GM21528 (cell line): ENCODE measurements around the gene HTR5A.

Experiments used
- ATAC-seq: cut with Tn5 transposase; IDR thresholded peaks from one replicate; pipeline ENCODE4 v1.9.1; 2021; ENCODE audit warnings: mild to moderate bottlenecking, moderate library complexity; ENCODE audit not compliant: unreplicated experiment, low FRiP score

The HTR5A gene

DNA sequence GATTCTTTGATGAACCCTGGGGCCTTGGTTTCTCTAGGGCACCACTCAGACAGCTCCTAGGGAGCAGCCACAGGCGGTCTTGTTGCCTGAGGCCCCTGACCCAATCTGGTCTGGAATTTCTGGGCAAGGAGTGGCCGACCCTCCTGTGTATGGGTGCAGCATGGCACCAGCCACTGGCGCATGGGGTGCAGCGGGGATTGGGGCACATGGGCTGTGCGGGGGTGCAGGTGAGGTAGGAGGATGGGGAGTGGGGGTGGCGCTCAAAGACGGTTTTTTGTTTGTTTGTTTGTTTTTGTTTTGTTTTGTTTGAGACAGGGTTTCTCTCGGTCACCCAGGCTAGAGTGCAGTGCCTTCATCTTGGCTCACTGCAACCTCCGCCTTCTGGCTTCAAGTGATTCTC is 62.3 kb downstream of the HTR5A start:
- ATAC-seq, result no peak

DNA sequence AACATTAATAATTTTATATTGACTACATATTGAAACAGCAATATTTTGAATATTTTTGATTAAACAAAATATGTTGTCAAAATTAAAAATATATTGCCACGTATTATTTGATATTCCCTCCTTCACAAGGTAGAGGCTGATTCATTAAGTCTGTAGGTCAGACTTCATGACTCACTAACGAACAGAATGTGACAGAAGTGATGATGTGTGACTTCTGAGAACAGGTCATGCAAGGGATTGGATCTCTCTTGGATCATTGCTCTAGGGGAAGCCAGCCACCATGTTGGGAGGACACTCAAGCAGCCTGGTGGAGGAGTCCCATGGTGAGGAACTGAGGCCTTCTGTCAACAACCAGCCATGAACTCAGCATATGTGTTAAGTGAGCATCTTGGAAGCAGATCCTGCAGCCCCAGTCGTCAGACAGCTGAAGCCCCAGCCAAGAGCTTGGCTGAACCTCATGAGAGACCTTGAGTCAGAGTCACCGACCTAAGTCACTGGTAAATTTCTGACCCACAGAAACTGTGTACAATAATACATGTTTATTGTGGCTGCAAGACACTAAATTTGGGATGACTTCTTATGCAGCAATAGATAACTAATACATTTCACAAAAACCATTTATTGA is 66.6 kb downstream of the HTR5A start:
- ATAC-seq, result no peak
